Smooth muscle cell (in vitro differentiated cells): ENCODE data around the gene ZBTB16. TPM values are rescaled to one million over a fixed set of nuclear protein-coding genes. Genes with fewer than 3 reads are reported as not detected.

Experiments
- DNase-seq: peaks from one replicate; lab custom pipeline; 2025; ENCODE audit not compliant: unreplicated experiment; lab: John Stamatoyannopoulos, UW
- H2AFZ ChIP-seq: fragments of 200-600 bp; sonication (generic); 2 replicates; pipeline ENCODE4 v1.6.0; 2016; ENCODE audit warnings: antibody characterized with exemption, low read depth, mild to moderate bottlenecking
- H3F3A ChIP-seq: fragments of 200-600 bp; sonication (generic); 2 replicates; pipeline ENCODE4 v1.6.0; 2017; ENCODE audit warnings: antibody characterized with exemption, low read depth
- H3K27ac ChIP-seq: fragments of 200-600 bp; sonication (generic); 2 replicates; pipeline ENCODE4 v1.5.1; 2016; ENCODE audit warnings: low read depth, mild to moderate bottlenecking
- H3K27me3 ChIP-seq: fragments of 200-600 bp; sonication (generic); 2 replicates; pipeline ENCODE4 v1.6.1; 2016; ENCODE audit warnings: low read depth, mild to moderate bottlenecking
- H3K36me3 ChIP-seq: fragments of 200-600 bp; sonication (generic); 2 replicates; pipeline ENCODE4 v1.5.1; 2016; ENCODE audit warnings: low read depth
- H3K4me1 ChIP-seq: fragments of 200-600 bp; sonication (generic); 2 replicates; pipeline ENCODE4 v1.5.1; 2016; ENCODE audit warnings: low read depth
- H3K4me2 ChIP-seq: fragments of 200-600 bp; sonication (generic); 2 replicates; pipeline ENCODE4 v1.6.0; 2016; ENCODE audit warnings: mild to moderate bottlenecking
- H3K4me3 ChIP-seq: fragments of 200-600 bp; sonication (generic); 2 replicates; pipeline ENCODE4 v1.5.1; 2016; ENCODE audit warnings: mild to moderate bottlenecking
- H3K79me2 ChIP-seq: fragments of 200-600 bp; sonication (generic); 2 replicates; pipeline ENCODE4 v1.6.0; 2016; ENCODE audit warnings: low read depth, mild to moderate bottlenecking
- H3K9ac ChIP-seq: fragments of 200-600 bp; sonication (generic); 2 replicates; pipeline ENCODE4 v1.6.0; 2016; ENCODE audit warnings: low read depth
- H3K9me3 ChIP-seq: fragments of 200-600 bp; sonication (generic); replicated peaks from 2 replicates; pipeline ENCODE4 v1.5.1; 2016; ENCODE audit warnings: low read depth
- H4K20me1 ChIP-seq: fragments of 200-600 bp; sonication (generic); 2 replicates; pipeline ENCODE4 v1.6.0; 2016; ENCODE audit warnings: low read depth
- CTCF ChIP-seq: fragments of 200-600 bp; sonication (generic); IDR thresholded peaks from 2 replicates; pipeline ENCODE4 v1.5.1; 2017; ENCODE audit warnings: borderline replicate concordance, mild to moderate bottlenecking, antibody characterized with exemption; ENCODE audit not compliant: insufficient read depth, poor library complexity, severe bottlenecking
- WGBS: methylation state at CpG from one replicate; pipeline ENCODE4 v1.1.7; 2016; ENCODE audit warnings: low lambda C conversion rate; 5-methylcytosine and 5-hydroxymethylcytosine counted together
- polyA plus RNA-seq: library from polyadenylated mRNA; unstranded; fragments of >200 nt; fragmentation: Nextera tagmentation; extraction: Ambion mirVana; gene quantifications from 2 replicates; pipeline ENCODE4 v1.2.1, GENCODE V29; 2016
- total RNA-seq: library from RNA; depleted of rRNA; stranded (reverse); fragments of >200 nt; gene quantifications from 2 replicates; pipeline ENCODE4 v1.2.3, GENCODE V29; 2014

ZBTB16 gene
- total and polyA plus RNA-seq, 2 experiments from 2014 or later = not detected

- Histone ChIP-seq H3K36me3 (no peaks in the 10 kb centered on the region), H3K9me3 (no peaks in the 10 kb centered on the region), H3K27me3 (peaks cover 52% of the 10 kb centered on the region), H3K4me3 (no peak overlapping the region), H3K79me2 (no peaks in the 10 kb centered on the region), H3F3A (no peaks in the 10 kb centered on the region), H3K9ac (no peak overlapping the region), H2AFZ (no peak overlapping the region), H3K4me1 (peaks cover 52% of the 10 kb centered on the region), H3K27ac (no peak overlapping the region), H3K4me2 (no peak overlapping the region), H4K20me1 (no peaks in the 10 kb centered on the region)
- 33% methylated on average over 6 of the region's 6 CpGs for WGBS
- no peak for TF ChIP-seq CTCF
- no peak for DNase-seq
These were observed 156.6 kb downstream of the ZBTB16 start for GRCh38 chr11:114215871-114216795.

DNA sequence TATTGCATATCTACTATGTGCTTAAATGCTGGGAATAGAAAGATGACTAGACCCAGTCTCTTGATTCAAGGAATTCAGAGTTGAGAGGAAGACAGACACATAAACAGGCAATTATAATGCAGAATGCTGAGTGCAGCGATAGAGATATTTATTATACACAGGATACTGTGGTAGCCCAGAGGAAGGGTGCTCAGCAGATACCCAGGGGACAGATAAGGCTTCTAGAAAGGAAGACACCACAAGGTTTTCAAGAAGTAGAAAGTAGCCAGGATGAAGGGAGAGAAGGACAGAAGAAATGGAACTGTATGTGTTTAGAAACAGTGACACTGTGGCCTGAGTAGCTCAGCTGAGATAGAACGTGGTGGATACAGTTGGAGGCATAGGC, 157.3 kb downstream of the ZBTB16 start:
- no peak overlapping the region for H3K4me2 ChIP-seq
- TF ChIP-seq CTCF = no peak
- H3K79me2 ChIP-seq = no peaks in the 10 kb centered on the region
- H3K27me3 ChIP-seq = peaks cover 48% of the 10 kb centered on the region
- no peak overlapping the region for H3K27ac ChIP-seq
- 67% methylated on average over 2 of the region's 2 CpGs for WGBS
- DNase-seq = no peak
- H3K9me3 ChIP-seq = no peaks in the 10 kb centered on the region
- H4K20me1 ChIP-seq = no peaks in the 10 kb centered on the region
- H3K36me3 ChIP-seq = no peaks in the 10 kb centered on the region
- no peak overlapping the region for H2AFZ ChIP-seq
- H3F3A ChIP-seq = no peaks in the 10 kb centered on the region
- no peak overlapping the region for H3K9ac ChIP-seq
- peaks cover 47% of the 10 kb centered on the region for H3K4me1 ChIP-seq
- no peak overlapping the region for H3K4me3 ChIP-seq

DNA sequence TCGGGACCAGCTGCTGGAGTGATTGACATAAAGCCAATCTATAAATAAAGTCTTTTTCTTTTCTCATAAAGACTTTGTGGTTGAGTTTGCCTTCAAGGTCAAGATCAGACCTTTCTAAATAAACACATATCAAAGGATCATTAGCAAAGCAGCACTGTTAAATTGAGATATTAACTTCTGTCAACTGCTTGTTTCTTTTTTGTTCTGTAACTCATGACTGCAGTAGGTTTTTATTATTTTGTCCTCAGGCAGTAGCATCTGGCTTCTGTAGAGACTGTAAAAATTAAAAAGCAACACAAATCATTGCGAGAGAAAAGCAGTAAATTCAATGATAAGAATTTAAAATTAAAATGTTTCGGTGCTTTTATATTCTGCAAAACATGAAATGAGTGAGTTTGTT, 159.0 kb downstream of the ZBTB16 start:
- Histone ChIP-seq H3K4me1 (peaks cover 30% of the 10 kb centered on the region), H2AFZ (no peak overlapping the region), H3K9ac (no peak overlapping the region), H3K36me3 (no peaks in the 10 kb centered on the region), H3K79me2 (no peaks in the 10 kb centered on the region), H3K9me3 (no peaks in the 10 kb centered on the region), H3K27me3 (peaks cover 34% of the 10 kb centered on the region), H3K4me2 (no peak overlapping the region), H3F3A (no peaks in the 10 kb centered on the region), H3K27ac (no peak overlapping the region), H3K4me3 (no peak overlapping the region), H4K20me1 (no peaks in the 10 kb centered on the region)
- WGBS = 85% methylated on average over 3 of the region's 3 CpGs
- DNase-seq = no peak
- no peak for TF ChIP-seq CTCF
